Erythroblast (primary cell): ENCODE results near the gene SUSD1.
A peak's percentile ranks its signal among the peaks of the same experiment; 100 is the strongest.
"Not testable (repeated sequence)": the region's sequence is repeated elsewhere in the genome, so short reads cannot be mapped to it uniquely, and the experiment has no call there.

Experiments used
- DNase-seq, 2 experiments: peaks; one replicate each; lab custom pipeline; 2025; lab: John Stamatoyannopoulos, UW
- GATA1 ChIP-seq: IDR thresholded peaks from 2 replicates; pipeline ENCODE4 v1.6.1; 2011; ENCODE audit warnings: low read depth, mild to moderate bottlenecking, control low read depth, low read length, moderate library complexity
- POLR2A ChIP-seq: IDR thresholded peaks from 2 replicates; pipeline ENCODE4 v1.6.1; 2011; ENCODE audit warnings: mild to moderate bottlenecking, low read length

Gene SUSD1

GRCh38 chr9:112162621-112163413, 12.3 kb downstream of the SUSD1 start:
- no peak for DNase-seq
- no peak for TF ChIP-seq POLR2A
- TF ChIP-seq GATA1, result no peak

- TF ChIP-seq POLR2A (no peak), GATA1 (no peak)
- DNase-seq, result no peak
Observed at GRCh38 chr9:112159781-112160180, 15.3 kb downstream of the SUSD1 start.

GRCh38 chr9:112158656-112159367, 16.3 kb downstream of the SUSD1 start:
- no peak for TF ChIP-seq GATA1
- no peak for TF ChIP-seq POLR2A

GRCh38 chr9:112157961-112158360, 17.1 kb downstream of the SUSD1 start:
- TF ChIP-seq GATA1 (no peak), POLR2A (no peak)
- DNase-seq, result no peak

More at GRCh38 chr9:112158656-112159367, 16.3 kb downstream of the SUSD1 start:
- no peak for DNase-seq

- no peak for DNase-seq
- TF ChIP-seq GATA1 (no peak), POLR2A (no peak)
Observed at GRCh38 chr9:112157087-112157486, 18.0 kb downstream of the SUSD1 start.

GRCh38 chr9:112149211-112149610, 25.9 kb downstream of the SUSD1 start:
- TF ChIP-seq GATA1, result no peak
- no peak for TF ChIP-seq POLR2A
- DNase-seq, result peak; percentile 6 to 53

GRCh38 chr9:112145886-112146285, 29.2 kb downstream of the SUSD1 start:
- no peak for TF ChIP-seq POLR2A
- TF ChIP-seq GATA1, result no peak
- no peak for DNase-seq

- peak in 1 of 2 experiments; percentile 13 for DNase-seq
- TF ChIP-seq POLR2A, result no peak
- no peak for TF ChIP-seq GATA1
Observed at GRCh38 chr9:112144807-112145206, 30.3 kb downstream of the SUSD1 start.

GRCh38 chr9:112142420-112142819, 32.7 kb downstream of the SUSD1 start:
- TF ChIP-seq GATA1 (no peak), POLR2A (no peak)
- DNase-seq, result no peak

GRCh38 chr9:112140936-112141335, 34.2 kb downstream of the SUSD1 start:
- TF ChIP-seq GATA1, result no peak
- TF ChIP-seq POLR2A, result no peak
- no peak for DNase-seq

- TF ChIP-seq GATA1 (no peak), POLR2A (no peak)
- no peak for DNase-seq
Observed at GRCh38 chr9:112137066-112137465, 38.0 kb downstream of the SUSD1 start.

- TF ChIP-seq POLR2A (no peak), GATA1 (no peak)
- peak; percentile 3 to 20 for DNase-seq
Observed at GRCh38 chr9:112135706-112136105, 39.4 kb downstream of the SUSD1 start.

GRCh38 chr9:112133806-112134205, 41.3 kb downstream of the SUSD1 start:
- not testable (repeated sequence) for DNase-seq

GRCh38 chr9:112132356-112132755, 42.7 kb downstream of the SUSD1 start:
- DNase-seq, result no peak
- no peak for TF ChIP-seq GATA1
- TF ChIP-seq POLR2A, result no peak
